ENCODE measurements around the gene APOBR. TPM values are rescaled to one million over a fixed set of nuclear protein-coding genes. Genes with fewer than 3 reads are reported as not detected.
"Not testable (repeated sequence)": the region's sequence is repeated elsewhere in the genome, so short reads cannot be mapped to it uniquely, and the experiment has no call there.

APOBR gene
- total RNA-seq, 5 donors from 2014 or later (not counting 1 experiment from before 2014, with no cell fraction given), result 6.4 to 16.9 (median 10.3) TPM

GRCh38 chr16:28538733-28539596 lies 44.5 kb downstream of the APOBR start, which contains the start of gene NUPR1:
NUPR1 (minus strand) TSS chr16:28538974; CDS start chr16:28538907, 67 bp downstream.
- Mint-ChIP-seq H3K27me3 (no peaks in the 10 kb centered on the region), H3K36me3 (no peaks in the 10 kb centered on the region), H3K27ac (peak within 1 kb of the TSS; percentile 73 to 74), H3K4me1 (peaks cover 37 to 53% (median 41%) of the 10 kb centered on the region in 3 donors), H3K4me3 (no peak within 1 kb of the TSS), H3K9me3 (no peaks in the 10 kb centered on the region)
- DNase-seq (no peak), ATAC-seq (replicated peaks in 1 of 4) (no peak)
- no peaks in the 10 kb centered on the region for H3K27me3 ChIP-seq (replicated peaks in 1 of 2; ENCODE audit: control insufficient read depth in 2 of 2, extremely low read depth in 1 of 2, insufficient read depth in 2 of 2, low read length in 1 of 2)
- no peaks in the 10 kb centered on the region for H3K36me3 ChIP-seq (ENCODE audit: control insufficient read depth in 2 of 2, extremely low read depth in 1 of 2, insufficient read depth in 1 of 2, low read length in 1 of 2)
- H3K4me1 ChIP-seq (ENCODE audit: control insufficient read depth in 1 of 2, extremely low read depth in 1 of 2, insufficient read depth in 2 of 2, low read length in 2 of 2), result peaks cover 21 to 26% of the 10 kb centered on the region in 2 experiments
- WGBS (ENCODE audit: insufficient coverage), result 93% methylated on average over 12 of the region's 22 CpGs
- no peak within 1 kb of the TSS for H3K27ac ChIP-seq (ENCODE audit: low read length)
- POLR2A ChIA-PET, result interaction anchor here in 1 of 2 donors (0.5 to 0.6 kb wide), 2 partner anchors 38 to 1475 kb away, joined by 3 read pairs; no protein-coding TSS in a partner anchor
- CTCF ChIA-PET, result no interaction called here
- H3K4me3 ChIP-seq (ENCODE audit: control insufficient read depth in 1 of 2, extremely low read depth in 1 of 2, low read length in 1 of 2), result no peak within 1 kb of the TSS
- no peaks in the 10 kb centered on the region for H3K9me3 ChIP-seq

GRCh38 chr16:28540346-28540745 lies 45.9 kb downstream of the APOBR start:
- Mint-ChIP-seq H3K27me3 (no peaks in the 10 kb centered on the region), H3K9me3 (no peaks in the 10 kb centered on the region), H3K4me3 (no peak overlapping the region), H3K36me3 (no peaks in the 10 kb centered on the region), H3K4me1 (peaks cover 23 to 39% (median 28%) of the 10 kb centered on the region in 3 donors), H3K27ac (no peak overlapping the region)
- no peaks in the 10 kb centered on the region for H3K27me3 ChIP-seq (replicated peaks in 1 of 2; ENCODE audit: control insufficient read depth in 2 of 2, extremely low read depth in 1 of 2, insufficient read depth in 2 of 2, low read length in 1 of 2)
- CTCF ChIA-PET, result interaction anchor here in 1 of 2 donors (0.5 kb wide), 1 partner anchor 386 kb away, joined by 7 read pairs; no protein-coding TSS in a partner anchor
- H3K9me3 ChIP-seq, result no peaks in the 10 kb centered on the region
- H3K36me3 ChIP-seq (ENCODE audit: control insufficient read depth in 2 of 2, extremely low read depth in 1 of 2, insufficient read depth in 1 of 2, low read length in 1 of 2), result no peaks in the 10 kb centered on the region
- ATAC-seq (replicated peaks in 1 of 4) (no peak), DNase-seq (no peak)
- POLR2A ChIA-PET, result no interaction called here
- peaks cover 8 to 12% of the 10 kb centered on the region in 2 experiments for H3K4me1 ChIP-seq (ENCODE audit: control insufficient read depth in 1 of 2, extremely low read depth in 1 of 2, insufficient read depth in 2 of 2, low read length in 2 of 2)
- 85% methylated on average over 1 of the region's 3 CpGs for WGBS (ENCODE audit: insufficient coverage)
- H3K27ac ChIP-seq (ENCODE audit: low read length), result no peak overlapping the region
- H3K4me3 ChIP-seq (ENCODE audit: control insufficient read depth in 1 of 2, extremely low read depth in 1 of 2, low read length in 1 of 2), result no peak overlapping the region

- no peaks in the 10 kb centered on the region for H3K27me3 ChIP-seq (replicated peaks in 1 of 2; ENCODE audit: control insufficient read depth in 2 of 2, extremely low read depth in 1 of 2, insufficient read depth in 2 of 2, low read length in 1 of 2)
- peaks cover 3% of the 10 kb centered on the region in 2 experiments for H3K4me1 ChIP-seq (ENCODE audit: control insufficient read depth in 1 of 2, extremely low read depth in 1 of 2, insufficient read depth in 2 of 2, low read length in 2 of 2)
- 89% methylated on average over 3 of the region's 7 CpGs for WGBS (ENCODE audit: insufficient coverage)
- no peak for DNase-seq
- ChIA-PET CTCF (interaction anchor here in 1 of 2 donors (0.6 kb wide), 1 partner anchor 34 kb away, joined by 6 read pairs; no protein-coding TSS in a partner anchor), POLR2A (no interaction called here)
- no peaks in the 10 kb centered on the region for H3K9me3 ChIP-seq
- no peak overlapping the region for H3K4me3 ChIP-seq (ENCODE audit: control insufficient read depth in 1 of 2, extremely low read depth in 1 of 2, low read length in 1 of 2)
- no peak for ATAC-seq (replicated peaks in 1 of 4)
- no peaks in the 10 kb centered on the region for H3K27me3 Mint-ChIP-seq
- no peaks in the 10 kb centered on the region for H3K36me3 Mint-ChIP-seq
- H3K27ac Mint-ChIP-seq, result no peak overlapping the region
- no peaks in the 10 kb centered on the region for H3K36me3 ChIP-seq (ENCODE audit: control insufficient read depth in 2 of 2, extremely low read depth in 1 of 2, insufficient read depth in 1 of 2, low read length in 1 of 2)
- H3K9me3 Mint-ChIP-seq, result no peaks in the 10 kb centered on the region
- no peak overlapping the region for H3K27ac ChIP-seq (ENCODE audit: low read length)
- no peak overlapping the region for H3K4me3 Mint-ChIP-seq
- peaks cover 15 to 26% (median 15%) of the 10 kb centered on the region in 3 donors for H3K4me1 Mint-ChIP-seq
Measured at GRCh38 chr16:28542646-28543045, 48.2 kb downstream of the APOBR start.

GRCh38 chr16:28543072-28543471 lies 48.6 kb downstream of the APOBR start:
- Histone ChIP-seq H3K4me1 (ENCODE audit: control insufficient read depth in 1 of 2, extremely low read depth in 1 of 2, insufficient read depth in 2 of 2, low read length in 2 of 2) (peaks cover 1 to 3% of the 10 kb centered on the region in 2 experiments), H3K27ac (ENCODE audit: low read length) (no peak overlapping the region), H3K36me3 (ENCODE audit: control insufficient read depth in 2 of 2, extremely low read depth in 1 of 2, insufficient read depth in 1 of 2, low read length in 1 of 2) (no peaks in the 10 kb centered on the region), H3K4me3 (ENCODE audit: control insufficient read depth in 1 of 2, extremely low read depth in 1 of 2, low read length in 1 of 2) (no peak overlapping the region), H3K27me3 (replicated peaks in 1 of 2; ENCODE audit: control insufficient read depth in 2 of 2, extremely low read depth in 1 of 2, insufficient read depth in 2 of 2, low read length in 1 of 2) (no peaks in the 10 kb centered on the region), H3K9me3 (no peaks in the 10 kb centered on the region)
- Mint-ChIP-seq H3K27me3 (no peaks in the 10 kb centered on the region), H3K36me3 (no peaks in the 10 kb centered on the region), H3K4me1 (peaks cover 11 to 21% (median 12%) of the 10 kb centered on the region in 3 donors), H3K27ac (no peak overlapping the region), H3K9me3 (no peaks in the 10 kb centered on the region), H3K4me3 (no peak overlapping the region)
- ChIA-PET POLR2A (no interaction called here), CTCF (interaction anchor here in 1 of 2 donors (0.6 kb wide), 2 partner anchors 34 to 59 kb away, joined by 4 to 6 read pairs; no protein-coding TSS in a partner anchor)
- peak in 1 of 35 experiments; percentile 13 for DNase-seq
- peak in 1 of 4 experiments; percentile 16 for ATAC-seq (replicated peaks in 1 of 4)
- WGBS (ENCODE audit: insufficient coverage), result 27% methylated on average over 1 of the region's 7 CpGs

GRCh38 chr16:28544998-28545397 lies 50.6 kb downstream of the APOBR start:
- peaks cover 3 to 4% of the 10 kb centered on the region in 2 experiments for H3K4me1 ChIP-seq (ENCODE audit: control insufficient read depth in 1 of 2, extremely low read depth in 1 of 2, insufficient read depth in 2 of 2, low read length in 2 of 2)
- no peak overlapping the region for H3K27ac ChIP-seq (ENCODE audit: low read length)
- H3K27me3 ChIP-seq (replicated peaks in 1 of 2; ENCODE audit: control insufficient read depth in 2 of 2, extremely low read depth in 1 of 2, insufficient read depth in 2 of 2, low read length in 1 of 2), result peaks cover 0 to 4% of the 10 kb centered on the region in 2 experiments
- Mint-ChIP-seq H3K9me3 (no peaks in the 10 kb centered on the region), H3K4me3 (no peak overlapping the region), H3K4me1 (peaks cover 12 to 17% (median 14%) of the 10 kb centered on the region in 3 donors), H3K27ac (no peak overlapping the region), H3K36me3 (no peaks in the 10 kb centered on the region), H3K27me3 (no peaks in the 10 kb centered on the region)
- CTCF ChIA-PET, result interaction anchor here in 1 of 2 donors (0.7 kb wide), 1 partner anchor 267 kb away, joined by 6 read pairs; no protein-coding TSS in a partner anchor
- ATAC-seq (replicated peaks in 1 of 4), result no peak
- H3K36me3 ChIP-seq (ENCODE audit: control insufficient read depth in 2 of 2, extremely low read depth in 1 of 2, insufficient read depth in 1 of 2, low read length in 1 of 2), result no peaks in the 10 kb centered on the region
- no peak for DNase-seq
- H3K9me3 ChIP-seq, result no peaks in the 10 kb centered on the region
- H3K4me3 ChIP-seq (ENCODE audit: control insufficient read depth in 1 of 2, extremely low read depth in 1 of 2, low read length in 1 of 2), result no peak overlapping the region
- POLR2A ChIA-PET, result no interaction called here
- 80% methylated on average over 1 of the region's 3 CpGs for WGBS (ENCODE audit: insufficient coverage)

GRCh38 chr16:28545964-28546363 lies 51.5 kb downstream of the APOBR start:
- H3K4me1 Mint-ChIP-seq, result peaks cover 11 to 17% (median 12%) of the 10 kb centered on the region in 3 donors
- H3K4me3 ChIP-seq (ENCODE audit: control insufficient read depth in 1 of 2, extremely low read depth in 1 of 2, low read length in 1 of 2); H3K9me3 Mint-ChIP-seq; H3K27me3 Mint-ChIP-seq; CTCF ChIA-PET; H3K27ac ChIP-seq (ENCODE audit: low read length); DNase-seq; H3K36me3 ChIP-seq (ENCODE audit: control insufficient read depth in 2 of 2, extremely low read depth in 1 of 2, insufficient read depth in 1 of 2, low read length in 1 of 2); H3K27ac Mint-ChIP-seq; ATAC-seq (replicated peaks in 1 of 4); H3K27me3 ChIP-seq (replicated peaks in 1 of 2; ENCODE audit: control insufficient read depth in 2 of 2, extremely low read depth in 1 of 2, insufficient read depth in 2 of 2, low read length in 1 of 2); H3K9me3 ChIP-seq; H3K36me3 Mint-ChIP-seq; H3K4me3 Mint-ChIP-seq; H3K4me1 ChIP-seq (ENCODE audit: control insufficient read depth in 1 of 2, extremely low read depth in 1 of 2, insufficient read depth in 2 of 2, low read length in 2 of 2); POLR2A ChIA-PET: not testable (repeated sequence)
- 96% methylated on average over 4 of the region's 7 CpGs for WGBS (ENCODE audit: insufficient coverage)
